Kidney capillary endothelial cell (primary cell): ENCODE measurements around the gene NPPC.
"Not testable (repeated sequence)": the region's sequence is repeated elsewhere in the genome, so short reads cannot be mapped to it uniquely, and the experiment has no call there.

Source experiments
- DNase-seq: peaks from one replicate; pipeline ENCODE4 v3.0.0-alpha.2; 2018; ENCODE audit warnings: low spot score

The NPPC gene

GRCh38 chr2:231884438-231885140 lies 41.6 kb downstream of the NPPC start:
- no peak for DNase-seq

GRCh38 chr2:231883468-231883881 lies 42.7 kb downstream of the NPPC start:
- DNase-seq, result no peak

- DNase-seq, result no peak
Measured at GRCh38 chr2:231882646-231883045, 43.5 kb downstream of the NPPC start.

- not testable (repeated sequence) for DNase-seq
Measured at GRCh38 chr2:231880371-231880770, 45.8 kb downstream of the NPPC start.

- DNase-seq, result no peak
Measured at GRCh38 chr2:231879216-231879615, 47.0 kb downstream of the NPPC start.

GRCh38 chr2:231877533-231878456 lies 48.4 kb downstream of the NPPC start:
- DNase-seq, result no peak

- no peak for DNase-seq
Measured at GRCh38 chr2:231874944-231875343, 51.3 kb downstream of the NPPC start.
